Measurements from ENCODE around the gene PRKCD.

Gene PRKCD

DNA sequence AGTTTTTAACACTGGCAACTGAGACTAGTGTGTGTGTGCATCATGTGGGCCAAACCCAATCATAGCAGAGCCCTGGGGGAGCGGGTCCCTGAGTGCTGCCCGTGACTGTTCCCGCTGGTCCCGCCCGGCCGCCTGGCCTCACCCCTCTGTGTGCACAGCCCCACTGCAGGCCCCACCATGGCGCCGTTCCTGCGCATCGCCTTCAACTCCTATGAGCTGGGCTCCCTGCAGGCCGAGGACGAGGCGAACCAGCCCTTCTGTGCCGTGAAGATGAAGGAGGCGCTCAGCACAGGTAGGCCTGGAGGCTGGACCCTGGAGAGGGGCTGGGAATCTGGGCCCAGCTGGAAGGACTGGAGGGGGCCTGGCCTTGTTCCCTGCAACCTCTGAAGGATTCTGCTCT lies 17.2 kb downstream of the PRKCD start:
- H3K9me3 ChIP-seq (ENCODE audit: insufficient read depth, low read depth, low read length): peaks cover 3% of the 10 kb centered on the region
- H3K4me1 ChIP-seq (ENCODE audit: control insufficient read depth in 1 of 2, insufficient read depth in 2 of 2, low read length in 2 of 2): no peaks in the 10 kb centered on the region
- no peak overlapping the region for H3K14ac ChIP-seq (ENCODE audit: low read length)
- WGBS (ENCODE audit: extremely low coverage, insufficient coverage, insufficient read length): no CpG with 5 or more reads among the region's 15 CpGs
- H2BK5ac ChIP-seq (ENCODE audit: low read depth, low read length, poor library complexity): no peak overlapping the region
- no peaks in the 10 kb centered on the region for H3K79me1 ChIP-seq (ENCODE audit: low read length)
- DNase-seq: no peak
- no peak overlapping the region for H3K4me3 ChIP-seq (ENCODE audit: low read depth, low read length)
- H4K12ac ChIP-seq (ENCODE audit: low read depth, low read length): no peak overlapping the region
- no peak overlapping the region for H2AK5ac ChIP-seq (ENCODE audit: low read length)
- H3K27ac ChIP-seq (ENCODE audit: low read depth, low read length): no peak overlapping the region
- no peaks in the 10 kb centered on the region for H3K79me2 ChIP-seq (ENCODE audit: control insufficient read depth, insufficient read depth, low read length, poor library complexity)
- H2BK12ac ChIP-seq (ENCODE audit: low read length): no peak overlapping the region
- H2BK120ac ChIP-seq (ENCODE audit: insufficient read depth, low read length, poor library complexity): no peak overlapping the region
- no peak overlapping the region for H3K18ac ChIP-seq (ENCODE audit: low read length)
- no peaks in the 10 kb centered on the region for H3K27me3 ChIP-seq (ENCODE audit: insufficient read depth, low read length)
- no peak overlapping the region for H4K91ac ChIP-seq (ENCODE audit: low read depth, low read length)
- H3K4me2 ChIP-seq (ENCODE audit: low read length): no peak overlapping the region
- H3K36me3 ChIP-seq (ENCODE audit: control insufficient read depth in 1 of 2, insufficient read depth in 2 of 2, low read length in 2 of 2): peaks cover 9 to 19% of the 10 kb centered on the region in 2 experiments
- no peak overlapping the region for H2AFZ ChIP-seq (ENCODE audit: insufficient read depth, low read length, poor library complexity)
- H3K9ac ChIP-seq (ENCODE audit: low read length): no peak overlapping the region
- H3K23ac ChIP-seq (ENCODE audit: low read length): no peak overlapping the region
- H4K8ac ChIP-seq (ENCODE audit: low read depth, low read length): no peak overlapping the region
- no peak overlapping the region for H3K4ac ChIP-seq (ENCODE audit: low read depth, low read length)

DNA sequence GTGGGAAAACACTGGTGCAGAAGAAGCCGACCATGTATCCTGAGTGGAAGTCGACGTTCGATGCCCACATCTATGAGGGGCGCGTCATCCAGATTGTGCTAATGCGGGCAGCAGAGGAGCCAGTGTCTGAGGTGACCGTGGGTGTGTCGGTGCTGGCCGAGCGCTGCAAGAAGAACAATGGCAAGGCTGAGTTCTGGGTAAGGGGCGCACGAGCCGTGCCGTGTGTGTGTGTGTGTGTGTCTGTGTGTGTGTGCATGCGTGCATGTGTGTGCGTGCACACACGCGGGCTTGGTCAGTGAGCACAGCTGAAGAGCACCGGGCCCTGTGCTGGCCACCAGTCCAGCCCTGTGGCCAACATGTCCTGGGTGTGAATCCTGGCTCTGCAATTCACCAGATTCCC lies 18.6 kb downstream of the PRKCD start:
- Histone ChIP-seq H3K79me2 (ENCODE audit: control insufficient read depth, insufficient read depth, low read length, poor library complexity) (no peaks in the 10 kb centered on the region), H2BK120ac (ENCODE audit: insufficient read depth, low read length, poor library complexity) (no peak overlapping the region), H4K91ac (ENCODE audit: low read depth, low read length) (no peak overlapping the region), H3K9me3 (ENCODE audit: insufficient read depth, low read depth, low read length) (peaks cover 3% of the 10 kb centered on the region), H3K27me3 (ENCODE audit: insufficient read depth, low read length) (no peaks in the 10 kb centered on the region), H3K4me2 (ENCODE audit: low read length) (no peak overlapping the region), H2BK12ac (ENCODE audit: low read length) (no peak overlapping the region), H2BK5ac (ENCODE audit: low read depth, low read length, poor library complexity) (no peak overlapping the region), H3K4ac (ENCODE audit: low read depth, low read length) (no peak overlapping the region), H4K8ac (ENCODE audit: low read depth, low read length) (no peak overlapping the region), H3K18ac (ENCODE audit: low read length) (no peak overlapping the region), H3K27ac (ENCODE audit: low read depth, low read length) (no peak overlapping the region), H3K36me3 (ENCODE audit: control insufficient read depth in 1 of 2, insufficient read depth in 2 of 2, low read length in 2 of 2) (peaks cover 13 to 22% of the 10 kb centered on the region in 2 experiments), H2AFZ (ENCODE audit: insufficient read depth, low read length, poor library complexity) (no peak overlapping the region), H3K4me1 (ENCODE audit: control insufficient read depth in 1 of 2, insufficient read depth in 2 of 2, low read length in 2 of 2) (no peaks in the 10 kb centered on the region), H3K79me1 (ENCODE audit: low read length) (no peaks in the 10 kb centered on the region), H2AK5ac (ENCODE audit: low read length) (no peak overlapping the region), H3K9ac (ENCODE audit: low read length) (no peak overlapping the region), H3K23ac (ENCODE audit: low read length) (no peak overlapping the region), H3K4me3 (ENCODE audit: low read depth, low read length) (no peak overlapping the region), H3K14ac (ENCODE audit: low read length) (no peak overlapping the region), H4K12ac (ENCODE audit: low read depth, low read length) (no peak overlapping the region)
- DNase-seq: no peak
- WGBS (ENCODE audit: extremely low coverage, insufficient coverage, insufficient read length): no CpG with 5 or more reads among the region's 20 CpGs

DNA sequence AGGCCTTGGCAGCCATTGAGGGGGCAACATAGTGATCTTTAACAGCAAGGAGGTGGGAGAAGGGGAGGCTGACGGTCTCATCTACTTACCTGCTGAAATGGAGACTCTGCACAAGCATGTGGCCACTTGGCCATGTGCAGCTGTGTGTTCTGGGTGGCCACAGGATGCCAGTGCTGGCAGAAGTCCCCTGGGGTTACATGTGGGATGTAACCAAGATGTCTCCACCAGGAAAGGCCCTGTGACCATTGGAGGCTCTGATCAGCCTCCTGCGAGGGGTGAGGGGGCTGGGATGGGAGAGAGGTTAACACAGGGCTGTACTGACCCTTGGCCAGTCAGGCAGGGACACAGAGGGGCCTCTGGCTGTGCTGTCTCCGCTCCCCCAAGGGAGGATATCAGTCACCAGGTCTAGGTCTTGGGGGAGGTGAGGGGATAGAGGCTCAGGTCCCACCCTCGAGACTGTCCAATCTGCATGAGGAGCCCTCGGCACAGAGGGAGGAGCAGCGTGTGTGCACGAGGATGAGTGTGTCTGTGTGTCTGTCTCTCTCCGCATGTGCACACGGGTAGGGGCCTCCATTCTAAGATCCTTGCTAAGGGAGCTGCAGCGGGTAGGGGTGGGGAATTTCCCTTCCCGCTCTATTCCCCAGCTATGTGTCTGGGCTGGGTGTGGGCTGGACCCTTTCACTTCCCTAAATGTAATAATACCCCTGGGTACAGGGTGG lies 19.5 kb downstream of the PRKCD start:
- Histone ChIP-seq H3K27me3 (ENCODE audit: insufficient read depth, low read length) (no peaks in the 10 kb centered on the region), H3K4ac (ENCODE audit: low read depth, low read length) (no peak overlapping the region), H3K79me2 (ENCODE audit: control insufficient read depth, insufficient read depth, low read length, poor library complexity) (no peaks in the 10 kb centered on the region), H3K4me1 (ENCODE audit: control insufficient read depth in 1 of 2, insufficient read depth in 2 of 2, low read length in 2 of 2) (no peaks in the 10 kb centered on the region), H3K23ac (ENCODE audit: low read length) (no peak overlapping the region), H4K12ac (ENCODE audit: low read depth, low read length) (no peak overlapping the region), H2BK12ac (ENCODE audit: low read length) (no peak overlapping the region), H3K9me3 (ENCODE audit: insufficient read depth, low read depth, low read length) (peaks cover 5% of the 10 kb centered on the region), H4K91ac (ENCODE audit: low read depth, low read length) (no peak overlapping the region), H2BK5ac (ENCODE audit: low read depth, low read length, poor library complexity) (no peak overlapping the region), H3K36me3 (ENCODE audit: control insufficient read depth in 1 of 2, insufficient read depth in 2 of 2, low read length in 2 of 2) (peaks cover 13 to 22% of the 10 kb centered on the region in 2 experiments), H3K9ac (ENCODE audit: low read length) (no peak overlapping the region), H3K14ac (ENCODE audit: low read length) (no peak overlapping the region), H4K8ac (ENCODE audit: low read depth, low read length) (no peak overlapping the region), H3K79me1 (ENCODE audit: low read length) (no peaks in the 10 kb centered on the region), H2BK120ac (ENCODE audit: insufficient read depth, low read length, poor library complexity) (no peak overlapping the region), H2AFZ (ENCODE audit: insufficient read depth, low read length, poor library complexity) (no peak overlapping the region), H3K4me2 (ENCODE audit: low read length) (no peak overlapping the region), H2AK5ac (ENCODE audit: low read length) (no peak overlapping the region), H3K4me3 (ENCODE audit: low read depth, low read length) (no peak overlapping the region), H3K18ac (ENCODE audit: low read length) (no peak overlapping the region), H3K27ac (ENCODE audit: low read depth, low read length) (no peak overlapping the region)
- DNase-seq: no peak
- no CpG with 5 or more reads among the region's 11 CpGs for WGBS (ENCODE audit: extremely low coverage, insufficient coverage, insufficient read length)

DNA sequence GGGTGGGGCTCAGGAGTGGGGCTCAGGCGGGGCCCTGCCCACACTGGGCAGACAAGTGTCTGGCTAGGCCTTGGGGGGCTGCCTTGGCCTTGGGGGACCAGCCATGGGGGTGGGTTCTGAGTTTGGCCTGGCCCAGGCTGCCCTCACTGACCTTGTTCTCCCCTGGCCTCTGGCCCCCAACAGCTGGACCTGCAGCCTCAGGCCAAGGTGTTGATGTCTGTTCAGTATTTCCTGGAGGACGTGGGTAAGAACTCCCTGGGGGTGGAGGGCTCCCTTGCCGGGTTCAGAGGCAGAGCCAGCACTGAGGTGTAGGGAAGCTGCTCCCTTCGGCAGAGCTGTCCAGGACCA lies 20.0 kb downstream of the PRKCD start:
- H2BK120ac ChIP-seq (ENCODE audit: insufficient read depth, low read length, poor library complexity): no peak overlapping the region
- H4K8ac ChIP-seq (ENCODE audit: low read depth, low read length): no peak overlapping the region
- H3K18ac ChIP-seq (ENCODE audit: low read length): no peak overlapping the region
- no CpG with 5 or more reads among the region's 4 CpGs for WGBS (ENCODE audit: extremely low coverage, insufficient coverage, insufficient read length)
- H3K14ac ChIP-seq (ENCODE audit: low read length): no peak overlapping the region
- H2BK12ac ChIP-seq (ENCODE audit: low read length): no peak overlapping the region
- no peak overlapping the region for H3K4ac ChIP-seq (ENCODE audit: low read depth, low read length)
- no peak overlapping the region for H3K23ac ChIP-seq (ENCODE audit: low read length)
- no peaks in the 10 kb centered on the region for H3K79me1 ChIP-seq (ENCODE audit: low read length)
- no peak overlapping the region for H4K12ac ChIP-seq (ENCODE audit: low read depth, low read length)
- no peaks in the 10 kb centered on the region for H3K79me2 ChIP-seq (ENCODE audit: control insufficient read depth, insufficient read depth, low read length, poor library complexity)
- peaks cover 13 to 22% of the 10 kb centered on the region in 2 experiments for H3K36me3 ChIP-seq (ENCODE audit: control insufficient read depth in 1 of 2, insufficient read depth in 2 of 2, low read length in 2 of 2)
- H3K4me2 ChIP-seq (ENCODE audit: low read length): no peak overlapping the region
- no peak overlapping the region for H2AFZ ChIP-seq (ENCODE audit: insufficient read depth, low read length, poor library complexity)
- H3K4me3 ChIP-seq (ENCODE audit: low read depth, low read length): no peak overlapping the region
- H4K91ac ChIP-seq (ENCODE audit: low read depth, low read length): no peak overlapping the region
- H2AK5ac ChIP-seq (ENCODE audit: low read length): no peak overlapping the region
- H3K9me3 ChIP-seq (ENCODE audit: insufficient read depth, low read depth, low read length): peaks cover 5% of the 10 kb centered on the region
- no peak overlapping the region for H3K27ac ChIP-seq (ENCODE audit: low read depth, low read length)
- no peaks in the 10 kb centered on the region for H3K4me1 ChIP-seq (ENCODE audit: control insufficient read depth in 1 of 2, insufficient read depth in 2 of 2, low read length in 2 of 2)
- H2BK5ac ChIP-seq (ENCODE audit: low read depth, low read length, poor library complexity): no peak overlapping the region
- H3K27me3 ChIP-seq (ENCODE audit: insufficient read depth, low read length): no peaks in the 10 kb centered on the region
- H3K9ac ChIP-seq (ENCODE audit: low read length): no peak overlapping the region
- DNase-seq: no peak

Measured in trophoblast cell (in vitro differentiated cells and primary cell).